ENCODE results near the gene ANXA11.
"Not testable (repeated sequence)": the region's sequence is repeated elsewhere in the genome, so short reads cannot be mapped to it uniquely, and the experiment has no call there.

DNA sequence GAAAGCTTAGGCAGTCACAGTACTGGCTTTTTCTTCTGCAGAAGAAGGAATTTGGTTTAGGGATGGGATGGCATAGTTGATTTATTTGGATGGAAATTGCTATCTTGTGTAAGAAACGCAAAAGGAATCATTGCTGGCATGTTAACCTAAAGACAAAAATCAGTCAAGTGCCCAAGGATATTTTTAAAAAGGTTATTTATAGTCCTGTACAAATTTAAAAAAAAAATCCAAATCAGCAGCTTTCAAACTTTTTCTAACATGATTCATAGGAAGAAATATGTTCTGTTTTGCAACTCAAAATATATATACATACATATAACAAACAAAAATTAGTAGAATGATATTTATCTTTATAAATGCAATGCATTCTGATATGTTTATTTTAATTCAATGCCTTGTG lies 28.5 kb upstream of the ANXA11 start:
- TF ChIP-seq, protein P1, sequence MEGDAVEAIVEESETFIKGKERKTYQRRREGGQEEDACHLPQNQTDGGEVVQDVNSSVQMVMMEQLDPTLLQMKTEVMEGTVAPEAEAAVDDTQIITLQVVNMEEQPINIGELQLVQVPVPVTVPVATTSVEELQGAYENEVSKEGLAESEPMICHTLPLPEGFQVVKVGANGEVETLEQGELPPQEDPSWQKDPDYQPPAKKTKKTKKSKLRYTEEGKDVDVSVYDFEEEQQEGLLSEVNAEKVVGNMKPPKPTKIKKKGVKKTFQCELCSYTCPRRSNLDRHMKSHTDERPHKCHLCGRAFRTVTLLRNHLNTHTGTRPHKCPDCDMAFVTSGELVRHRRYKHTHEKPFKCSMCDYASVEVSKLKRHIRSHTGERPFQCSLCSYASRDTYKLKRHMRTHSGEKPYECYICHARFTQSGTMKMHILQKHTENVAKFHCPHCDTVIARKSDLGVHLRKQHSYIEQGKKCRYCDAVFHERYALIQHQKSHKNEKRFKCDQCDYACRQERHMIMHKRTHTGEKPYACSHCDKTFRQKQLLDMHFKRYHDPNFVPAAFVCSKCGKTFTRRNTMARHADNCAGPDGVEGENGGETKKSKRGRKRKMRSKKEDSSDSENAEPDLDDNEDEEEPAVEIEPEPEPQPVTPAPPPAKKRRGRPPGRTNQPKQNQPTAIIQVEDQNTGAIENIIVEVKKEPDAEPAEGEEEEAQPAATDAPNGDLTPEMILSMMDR (IDR thresholded peaks at IDR 0.05; ENCODE audit: insufficient read depth, low read depth, low read length), result not testable (repeated sequence)
- TF ChIP-seq EZH2 (IDR thresholded peaks at IDR 0.05; ENCODE audit: insufficient read depth, low read length), result not testable (repeated sequence)

Measured in astrocyte (in vitro differentiated cells and primary cell).